Suprapubic skin (tissue), 4 donors: Measurements from ENCODE around the gene KRT36. TPM values are rescaled to one million over a fixed set of nuclear protein-coding genes. Genes with fewer than 3 reads are reported as not detected.

ENCODE experiments used
- DNase-seq, 2 donors: peaks; one replicate each; pipeline ENCODE4 v3.0.0-alpha.2; 2019; ENCODE audit warnings: low spot score in 2 of 2
- H3K27ac ChIP-seq: fragments of 200-600 bp; sonication (generic); one replicate; pipeline ENCODE4 v1.5.1; 2019
- H3K27me3 ChIP-seq: fragments of 200-600 bp; sonication (generic); one replicate; pipeline ENCODE4 v1.5.1; 2019
- H3K36me3 ChIP-seq: fragments of 200-600 bp; sonication (generic); one replicate; pipeline ENCODE4 v1.5.1; 2019
- H3K4me1 ChIP-seq: fragments of 200-600 bp; sonication (generic); one replicate; pipeline ENCODE4 v1.5.1; 2019
- H3K4me3 ChIP-seq: fragments of 200-600 bp; sonication (generic); one replicate; pipeline ENCODE4 v1.5.1; 2019; ENCODE audit warnings: mild to moderate bottlenecking
- H3K9me3 ChIP-seq: fragments of 200-600 bp; sonication (generic); one replicate; pipeline ENCODE4 v1.5.1; 2019
- CTCF ChIP-seq, 2 donors: fragments of 200-600 bp in 1 of 2; fragments of 450-650 bp in 1 of 2; sonication (generic) in 1 of 2; IDR thresholded peaks; one replicate each; pipeline ENCODE4 v1.5.1; 2016 to 2019; ENCODE audit warnings: antibody characterized with exemption in 2 of 2, mild to moderate bottlenecking in 1 of 2, moderate library complexity in 1 of 2
- EP300 ChIP-seq: sonication (generic); formaldehyde crosslinking; IDR thresholded peaks from one replicate; pipeline ENCODE4 v1.6.1; 2017; ENCODE audit warnings: antibody characterized with exemption
- POLR2A ChIP-seq, 2 donors: fragments of 450-650 bp; IDR thresholded peaks; one replicate each; pipeline ENCODE4 v1.6.1; 2017; ENCODE audit warnings: antibody characterized with exemption in 2 of 2, mild to moderate bottlenecking in 2 of 2, moderate library complexity in 2 of 2
- POLR2AphosphoS5 ChIP-seq, 3 donors: sonication (generic); formaldehyde crosslinking; IDR thresholded peaks; one replicate each; pipeline ENCODE4 v1.6.1; 2017; ENCODE audit warnings: antibody characterized with exemption in 3 of 3
- WGBS: methylation state at CpG from one replicate; pipeline ENCODE4 v1.1.5; 2018; 5-methylcytosine and 5-hydroxymethylcytosine counted together
- total RNA-seq, 4 donors: library from RNA; depleted of rRNA; stranded (reverse); fragments of >200 nt; gene quantifications; one replicate each; pipeline ENCODE4 v1.1.0, GENCODE V29; 2016

The KRT36 gene
- total RNA-seq, 4 donors from 2014 or later, result 0.79 to 3.9 (median 1.2) TPM; not detected in 1

GRCh38 chr17:41463746-41464145, 26.0 kb downstream of the KRT36 start:
- peaks cover 11% of the 10 kb centered on the region for H3K4me1 ChIP-seq
- no peaks in the 10 kb centered on the region for H3K36me3 ChIP-seq
- TF ChIP-seq EP300, result no peak
- TF ChIP-seq CTCF (IDR thresholded peaks at IDR 0.05), result no peak
- TF ChIP-seq POLR2AphosphoS5 (IDR thresholded peaks at IDR 0.05), result no peak
- TF ChIP-seq POLR2A (IDR thresholded peaks at IDR 0.05), result no peak
- WGBS, result 89% methylated on average over 8 of the region's 8 CpGs
- H3K4me3 ChIP-seq, result no peak overlapping the region
- H3K27ac ChIP-seq, result no peak overlapping the region
- H3K9me3 ChIP-seq, result no peaks in the 10 kb centered on the region
- peaks cover 8% of the 10 kb centered on the region for H3K27me3 ChIP-seq
- no peak for DNase-seq

- H3K9me3 ChIP-seq, result no peaks in the 10 kb centered on the region
- DNase-seq, result no peak
- no peak overlapping the region for H3K27ac ChIP-seq
- TF ChIP-seq EP300 (no peak), POLR2AphosphoS5 (IDR thresholded peaks at IDR 0.05) (no peak), CTCF (IDR thresholded peaks at IDR 0.05) (no peak), POLR2A (IDR thresholded peaks at IDR 0.05) (no peak)
- no peak overlapping the region for H3K4me3 ChIP-seq
- WGBS, result 71% methylated on average over 7 of the region's 15 CpGs
- no peaks in the 10 kb centered on the region for H3K36me3 ChIP-seq
- H3K4me1 ChIP-seq, result peaks cover 11% of the 10 kb centered on the region
- H3K27me3 ChIP-seq, result peaks cover 8% of the 10 kb centered on the region
Observed at GRCh38 chr17:41462705-41463104, 27.0 kb downstream of the KRT36 start.

GRCh38 chr17:41457676-41458075, 32.0 kb downstream of the KRT36 start:
- Histone ChIP-seq H3K27ac (no peak overlapping the region), H3K4me3 (no peak overlapping the region)
- no peak for DNase-seq

GRCh38 chr17:41456204-41456603, 33.5 kb downstream of the KRT36 start:
- peaks cover 4% of the 10 kb centered on the region for H3K4me1 ChIP-seq
- no peaks in the 10 kb centered on the region for H3K36me3 ChIP-seq
- no peak for DNase-seq
- TF ChIP-seq POLR2A (IDR thresholded peaks at IDR 0.05) (no peak), EP300 (no peak), POLR2AphosphoS5 (IDR thresholded peaks at IDR 0.05) (no peak), CTCF (IDR thresholded peaks at IDR 0.05) (no peak)
- peaks cover 5% of the 10 kb centered on the region for H3K27me3 ChIP-seq
- WGBS, result 67% methylated on average over 3 of the region's 3 CpGs
- H3K27ac ChIP-seq, result no peak overlapping the region
- no peaks in the 10 kb centered on the region for H3K9me3 ChIP-seq
- H3K4me3 ChIP-seq, result no peak overlapping the region

More at GRCh38 chr17:41457676-41458075, 32.0 kb downstream of the KRT36 start:
- H3K9me3 ChIP-seq, result no peaks in the 10 kb centered on the region
- 61% methylated on average over 4 of the region's 4 CpGs for WGBS
- TF ChIP-seq POLR2AphosphoS5 (IDR thresholded peaks at IDR 0.05), result no peak
- TF ChIP-seq POLR2A (IDR thresholded peaks at IDR 0.05), result no peak
- TF ChIP-seq CTCF (IDR thresholded peaks at IDR 0.05), result no peak
- no peak for TF ChIP-seq EP300
- peaks cover 4% of the 10 kb centered on the region for H3K4me1 ChIP-seq
- no peaks in the 10 kb centered on the region for H3K36me3 ChIP-seq
- peaks cover 5% of the 10 kb centered on the region for H3K27me3 ChIP-seq

DNA sequence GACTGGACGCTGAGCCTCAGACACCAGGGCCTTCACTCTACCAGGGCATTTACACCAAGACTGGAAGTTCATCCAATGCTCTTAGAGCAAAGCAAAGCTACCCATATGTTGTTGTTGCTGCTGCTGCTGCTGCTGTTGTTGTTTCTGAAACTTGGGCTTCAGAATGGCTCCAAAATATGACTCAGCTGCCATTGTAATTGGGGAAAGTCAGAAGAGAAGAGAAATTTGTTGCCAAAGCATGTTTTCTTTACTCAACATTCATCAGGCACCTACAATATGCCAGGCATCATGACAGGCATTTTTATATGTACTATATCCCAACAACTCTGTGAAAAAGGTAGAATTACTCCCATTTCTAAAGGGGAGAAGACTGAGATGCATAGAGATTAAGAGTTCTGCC, 34.5 kb downstream of the KRT36 start:
- peaks cover 5% of the 10 kb centered on the region for H3K27me3 ChIP-seq
- peaks cover 4% of the 10 kb centered on the region for H3K4me1 ChIP-seq
- H3K9me3 ChIP-seq, result no peaks in the 10 kb centered on the region
- WGBS, result 83% methylated on average over 1 of the region's 1 CpG
- H3K27ac ChIP-seq, result no peak overlapping the region
- no peaks in the 10 kb centered on the region for H3K36me3 ChIP-seq
- H3K4me3 ChIP-seq, result no peak overlapping the region
- no peak for DNase-seq
- TF ChIP-seq POLR2A (IDR thresholded peaks at IDR 0.05), result no peak
- no peak for TF ChIP-seq POLR2AphosphoS5 (IDR thresholded peaks at IDR 0.05)
- no peak for TF ChIP-seq CTCF (IDR thresholded peaks at IDR 0.05)
- no peak for TF ChIP-seq EP300
